Measurements from ENCODE around the gene ZNF723.

DNA sequence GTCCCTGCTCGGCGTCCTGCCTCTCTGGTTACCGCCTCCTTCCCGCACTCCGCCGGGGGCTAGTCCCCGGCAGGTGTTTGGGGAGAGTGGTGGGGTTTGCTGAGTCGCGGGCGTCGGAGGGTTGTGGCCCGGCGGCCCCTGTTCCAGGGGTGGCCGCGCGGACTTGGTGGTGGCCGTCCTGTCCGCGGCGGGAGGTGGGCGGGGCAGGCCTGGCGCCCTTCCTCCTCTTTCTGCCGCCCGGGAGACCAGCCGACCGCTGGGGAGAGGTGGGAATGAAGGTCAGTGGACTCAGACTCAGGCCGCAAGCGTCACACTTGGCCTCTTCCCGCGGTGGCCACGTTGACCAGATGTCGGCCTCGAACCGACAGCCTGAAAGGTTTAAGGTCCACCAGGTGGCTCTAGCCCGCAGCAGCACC lies 61.8 kb downstream of the ZNF723 start:
- TF ChIP-seq, protein P1, sequence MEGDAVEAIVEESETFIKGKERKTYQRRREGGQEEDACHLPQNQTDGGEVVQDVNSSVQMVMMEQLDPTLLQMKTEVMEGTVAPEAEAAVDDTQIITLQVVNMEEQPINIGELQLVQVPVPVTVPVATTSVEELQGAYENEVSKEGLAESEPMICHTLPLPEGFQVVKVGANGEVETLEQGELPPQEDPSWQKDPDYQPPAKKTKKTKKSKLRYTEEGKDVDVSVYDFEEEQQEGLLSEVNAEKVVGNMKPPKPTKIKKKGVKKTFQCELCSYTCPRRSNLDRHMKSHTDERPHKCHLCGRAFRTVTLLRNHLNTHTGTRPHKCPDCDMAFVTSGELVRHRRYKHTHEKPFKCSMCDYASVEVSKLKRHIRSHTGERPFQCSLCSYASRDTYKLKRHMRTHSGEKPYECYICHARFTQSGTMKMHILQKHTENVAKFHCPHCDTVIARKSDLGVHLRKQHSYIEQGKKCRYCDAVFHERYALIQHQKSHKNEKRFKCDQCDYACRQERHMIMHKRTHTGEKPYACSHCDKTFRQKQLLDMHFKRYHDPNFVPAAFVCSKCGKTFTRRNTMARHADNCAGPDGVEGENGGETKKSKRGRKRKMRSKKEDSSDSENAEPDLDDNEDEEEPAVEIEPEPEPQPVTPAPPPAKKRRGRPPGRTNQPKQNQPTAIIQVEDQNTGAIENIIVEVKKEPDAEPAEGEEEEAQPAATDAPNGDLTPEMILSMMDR (IDR thresholded peaks at IDR 0.05 in 4 of 5, conservative IDR thresholded peaks at IDR 0.05 in 1 of 5) = no peak
- no peak for TF ChIP-seq POLR2A (IDR thresholded peaks at IDR 0.05)

Measured in gastrocnemius medialis (tissue), 4 donors.